HepG2 (cell line): ENCODE data around the gene OR1D5. TPM values are rescaled to one million over a fixed set of nuclear protein-coding genes. Genes with fewer than 3 reads are reported as not detected.

Source experiments
- DNMT1 ChIP-seq: sonication (generic); formaldehyde crosslinking; IDR thresholded peaks from 2 replicates; pipeline ENCODE4 v1.5.1; 2020; ENCODE audit warnings: mild to moderate bottlenecking, missing genetic modification reagents
- GRHL1 ChIP-seq: sonication (generic); formaldehyde crosslinking; conservative IDR thresholded peaks from 2 replicates; pipeline ENCODE4 v1.8.0; 2022; ENCODE audit warnings: missing genetic modification reagents
- HES4 ChIP-seq: sonication (generic); formaldehyde crosslinking; IDR thresholded peaks from 2 replicates; pipeline ENCODE4 v1.9.0; 2021; ENCODE audit warnings: mild to moderate bottlenecking, missing genetic modification reagents, borderline replicate concordance
- HMGXB4 ChIP-seq, 2 experiments: sonication (generic) in 1 of 2; formaldehyde crosslinking in 1 of 2; IDR thresholded peaks; 2 replicates each; pipeline versions ENCODE4 v1.4.0 to v1.6.1; 2018 to 2020; ENCODE audit warnings: missing genetic modification reagents in 2 of 2, borderline replicate concordance in 1 of 2, low read depth in 1 of 2, mild to moderate bottlenecking in 1 of 2, missing biosample characterization in 1 of 2
- HOXA5 ChIP-seq: sonication (generic); formaldehyde crosslinking; IDR thresholded peaks from 2 replicates; pipeline ENCODE4 v1.4.0; 2020; ENCODE audit warnings: missing genetic modification reagents
- ISL2 ChIP-seq: sonication (generic); formaldehyde crosslinking; IDR thresholded peaks from 2 replicates; pipeline ENCODE4 v1.5.0; 2020; ENCODE audit warnings: missing genetic modification reagents
- MTA1 ChIP-seq: sonication (generic); formaldehyde crosslinking; IDR thresholded peaks from 2 replicates; pipeline ENCODE4 v1.4.0; 2020; ENCODE audit warnings: missing genetic modification reagents, mild to moderate bottlenecking, borderline replicate concordance
- MTF2 ChIP-seq: sonication (generic); formaldehyde crosslinking; IDR thresholded peaks from 2 replicates; pipeline ENCODE4 v1.5.0; 2020; ENCODE audit warnings: missing genetic modification reagents, borderline replicate concordance
- NCOA5 ChIP-seq: sonication (generic); formaldehyde crosslinking; IDR thresholded peaks from 2 replicates; pipeline ENCODE4 v1.4.0; 2020; ENCODE audit warnings: missing genetic modification reagents
- SMAD1 ChIP-seq: sonication (generic); formaldehyde crosslinking; IDR thresholded peaks from 2 replicates; pipeline ENCODE4 v1.4.0; 2020; ENCODE audit warnings: missing genetic modification reagents, low read depth, mild to moderate bottlenecking, borderline replicate concordance
- SNAPC4 ChIP-seq: sonication (generic); formaldehyde crosslinking; IDR thresholded peaks from 2 replicates; pipeline ENCODE4 v1.4.0; 2020; ENCODE audit warnings: mild to moderate bottlenecking, missing genetic modification reagents
- SRF ChIP-seq: IDR thresholded peaks from 2 replicates; pipeline ENCODE4 v1.6.1; 2011; ENCODE audit warnings: mild to moderate bottlenecking, low read depth, low read length, moderate library complexity
- TARDBP ChIP-seq: sonication (generic); formaldehyde crosslinking; IDR thresholded peaks from 2 replicates; pipeline ENCODE4 v1.8.0; 2022; ENCODE audit warnings: mild to moderate bottlenecking, missing genetic modification reagents
- THAP7 ChIP-seq: sonication (generic); formaldehyde crosslinking; IDR thresholded peaks from 2 replicates; pipeline ENCODE4 v1.8.1; 2023; ENCODE audit warnings: mild to moderate bottlenecking, missing genetic modification reagents
- ZFP36L1 ChIP-seq: sonication (generic); formaldehyde crosslinking; IDR thresholded peaks from 2 replicates; pipeline ENCODE4 v1.8.0; 2022; ENCODE audit warnings: mild to moderate bottlenecking, missing genetic modification reagents, moderate library complexity
- ZNF275 ChIP-seq: sonication (generic); formaldehyde crosslinking; IDR thresholded peaks from 2 replicates; pipeline ENCODE4 v1.8.0; 2022; ENCODE audit warnings: missing genetic modification reagents, mild to moderate bottlenecking, inconsistent platforms, borderline replicate concordance
- ZNF468 ChIP-seq: sonication (generic); formaldehyde crosslinking; IDR thresholded peaks from 2 replicates; pipeline ENCODE4 v1.8.0; 2022; ENCODE audit warnings: mild to moderate bottlenecking, moderate library complexity, missing genetic modification reagents
- ZNF724P ChIP-seq: sonication (generic); formaldehyde crosslinking; IDR thresholded peaks from 2 replicates; pipeline ENCODE4 v1.8.0; 2022; ENCODE audit warnings: missing genetic modification reagents, borderline replicate concordance
- polyA plus RNA-seq, 8 experiments: library from polyadenylated mRNA; depleted of rRNA in 3 of 8; stranded (reverse) in 7 of 8; unstranded in 1 of 8; fragments of >200 nt; fragmentation: Illumina TruSeq in 4 of 8; extraction: Trizol in 4 of 8; gene quantifications; 2 replicates each; pipeline versions ENCODE4 v1.2.1 to v1.2.3, GENCODE V29; 2011 to 2016; ENCODE audit warnings: low read depth in 4 of 8, missing spikeins in 1 of 8, mixed read lengths in 1 of 8; ENCODE audit not compliant: insufficient read depth in 1 of 8
- total RNA-seq, 5 experiments: library from RNA; depleted of rRNA; stranded (reverse); fragments of >200 nt; fragmentation: Illumina TruSeq; extraction: Trizol; gene quantifications; 2 replicates each; pipeline ENCODE4 v1.2.3, GENCODE V29; 2016; ENCODE audit warnings: low read depth in 1 of 5

OR1D5 gene
- total and polyA plus RNA-seq, 2 of the 13 experiments (the other 11 are each of a cell fraction or from before 2014, with no cell fraction given): not detected

GRCh38 chr17:3048727-3049471, 14.5 kb downstream of the OR1D5 start (continued):
- TF ChIP-seq HMGXB4 (CRISPR knock-in tag; IDR thresholded peaks at IDR 0.05; ENCODE audit: borderline replicate concordance in 1 of 2, low read depth in 1 of 2) (peak; percentile 78 to 82), NCOA5 (no peak), ZNF468 (no peak), SMAD1 (CRISPR knock-in tag) (peak; percentile 42; the same call in 1 of the 2 replicates), TARDBP (peak; percentile 41; the same call in 1 of the 2 replicates), HES4 (no peak), SNAPC4 (CRISPR knock-in tag) (peak; percentile 66; the same call in 1 of the 2 replicates), ZFP36L1 (CRISPR knock-in tag) (no peak), HOXA5 (CRISPR knock-in tag) (no peak), MTA1 (no peak; the same call in 1 of the 2 replicates), MTF2 (CRISPR knock-in tag) (peak; percentile 29; the same call in 1 of the 2 replicates), GRHL1 (no peak), THAP7 (CRISPR knock-in tag) (0 out of 2 replicates have a peak, but pooled peaks have one; percentile 10), ZNF724P (CRISPR knock-in tag) (no peak; the same call in 1 of the 2 replicates), ISL2 (CRISPR knock-in tag) (no peak), ZNF275 (CRISPR knock-in tag) (no peak), DNMT1 (CRISPR knock-in tag) (no peak), SRF (no peak)
